Stimulated activated CD4-positive, alpha-beta T cell treated with anti-CD3 and anti-CD28 coated beads, Interleukin-1b, Interleukin-23, amount 100 ng/mL, for 24 hours (primary cell): ENCODE data around the gene SNAPC4.

ENCODE experiments used
- DNase-seq, 4 experiments: peaks; one replicate each; pipeline ENCODE4 v3.0.0-alpha.2; 2020; ENCODE audit warnings: low read depth in 4 of 4, low spot score in 1 of 4

The SNAPC4 gene

GRCh38 chr9:136392538-136393449, 7.2 kb downstream of the SNAPC4 start:
- no peak for DNase-seq

DNA sequence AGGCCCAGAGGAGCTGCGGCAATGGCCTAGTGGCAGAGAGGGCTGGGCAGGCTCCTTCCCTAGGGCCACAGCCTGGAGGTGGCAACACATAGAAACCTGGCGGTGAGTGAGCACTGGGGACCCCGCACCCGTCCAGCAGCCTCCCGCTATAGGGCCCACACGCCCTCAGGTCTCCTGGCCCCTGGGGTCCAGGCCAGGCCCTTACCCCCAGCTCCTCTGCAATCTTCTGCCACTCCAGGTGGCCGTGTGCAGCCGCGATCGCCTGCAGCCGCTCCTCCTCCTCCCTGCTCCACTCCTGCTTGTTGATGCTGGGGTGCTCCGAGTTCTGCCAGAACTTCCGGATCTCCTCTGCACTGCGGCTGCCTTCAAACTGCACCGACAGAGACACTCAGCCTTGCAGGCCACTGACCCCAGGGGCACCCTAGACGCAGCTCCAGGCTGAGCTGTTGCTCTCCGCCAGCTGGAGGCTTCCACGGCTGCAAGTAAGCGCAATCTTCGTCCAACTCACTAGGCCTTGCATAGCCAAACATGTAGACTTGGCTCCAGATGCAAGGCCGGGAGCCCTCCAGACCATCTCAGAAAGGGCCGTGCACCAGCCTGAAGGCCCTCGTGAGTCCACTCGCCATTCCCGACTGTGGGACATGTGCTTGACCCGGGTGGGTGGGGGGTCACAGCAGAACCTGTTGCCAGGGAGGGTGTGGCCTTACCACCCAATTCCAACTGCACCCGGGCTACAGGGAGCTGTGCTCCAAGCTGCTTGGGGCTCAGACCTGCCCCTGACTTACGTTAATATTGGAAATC, 8.0 kb downstream of the SNAPC4 start:
- DNase-seq = no peak

GRCh38 chr9:136389396-136389795, 10.6 kb downstream of the SNAPC4 start:
- DNase-seq = no peak

- DNase-seq = no peak
These were observed 12.8 kb downstream of the SNAPC4 start for GRCh38 chr9:136387217-136387616.

DNA sequence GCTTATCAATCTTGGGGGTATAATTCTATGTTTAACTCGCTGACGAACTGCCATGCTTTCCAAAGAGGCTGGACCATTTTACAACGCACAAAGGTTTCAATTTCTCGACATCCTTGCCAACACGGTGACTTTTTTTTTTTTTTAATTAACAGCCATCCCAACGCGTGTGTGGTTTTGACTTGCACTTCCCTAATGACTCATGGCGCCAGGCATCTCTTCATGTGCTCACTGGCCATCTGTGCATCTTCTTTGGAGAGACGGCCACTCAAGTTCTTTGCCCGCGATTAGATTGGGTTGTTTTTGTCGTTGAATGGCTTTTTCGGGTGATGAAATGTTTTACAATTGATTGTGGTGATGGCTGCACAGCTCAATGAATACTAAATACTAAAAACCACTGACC, 14.0 kb downstream of the SNAPC4 start:
- DNase-seq = no peak

DNA sequence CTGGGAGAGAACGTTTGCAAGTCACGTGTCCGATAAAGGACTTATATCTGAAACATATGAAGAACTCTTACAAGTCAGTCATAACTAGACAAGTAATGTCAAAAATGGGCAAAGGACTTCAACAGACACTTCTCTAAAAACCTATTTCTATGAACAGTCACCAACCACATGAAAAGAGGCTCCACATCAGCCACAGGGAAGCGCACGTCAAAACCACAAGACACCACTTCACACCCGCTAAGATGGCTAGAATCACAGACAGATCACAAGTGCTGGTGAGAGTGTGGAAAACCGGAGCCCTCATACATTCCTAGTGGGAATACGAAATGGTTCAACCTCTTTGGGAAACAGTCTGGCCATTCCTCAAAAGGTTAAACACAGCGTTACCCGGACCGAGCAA, 15.0 kb downstream of the SNAPC4 start:
- DNase-seq = no peak

DNA sequence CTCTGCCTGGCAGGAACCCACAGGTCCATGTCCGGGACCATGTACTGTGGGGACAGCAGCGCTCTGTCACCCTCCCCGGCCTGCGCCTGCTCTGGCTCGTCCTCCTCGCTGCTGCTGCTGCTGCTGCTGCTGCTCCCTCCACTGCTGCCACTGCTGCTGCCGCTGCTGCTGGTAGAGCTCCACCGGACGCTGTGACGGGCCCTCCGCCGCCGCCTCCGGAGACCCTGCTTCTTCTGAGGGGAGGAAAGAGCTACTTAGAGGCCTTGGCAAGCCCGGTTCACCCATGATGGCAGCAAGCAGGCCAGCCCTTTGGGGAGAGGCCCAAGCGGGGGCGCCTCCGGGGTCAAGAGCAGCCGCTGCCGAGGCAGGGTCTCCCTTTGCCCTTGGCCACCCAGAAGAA, 16.5 kb downstream of the SNAPC4 start:
- no peak for DNase-seq

GRCh38 chr9:136381966-136382513, 17.9 kb downstream of the SNAPC4 start:
- no peak for DNase-seq

DNA sequence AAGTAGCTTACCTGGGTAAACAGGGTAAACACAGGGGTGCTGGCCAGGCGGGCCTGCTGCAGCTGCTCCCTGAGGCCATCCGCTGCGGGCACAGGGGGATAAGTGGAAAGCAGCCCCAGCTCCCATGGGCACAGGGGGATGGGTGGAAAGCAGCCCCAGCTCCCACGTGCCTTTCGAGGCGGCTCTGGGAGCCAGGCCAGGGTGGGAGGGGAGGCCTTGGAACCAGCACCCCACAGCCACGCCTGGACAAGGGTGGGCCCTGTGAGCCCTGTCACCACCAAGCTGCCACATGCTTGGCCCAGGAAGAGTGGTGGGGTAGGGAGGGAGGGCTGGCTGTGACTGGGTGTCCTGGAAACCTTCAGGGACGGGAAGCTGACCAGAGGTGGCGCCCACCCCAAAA, 18.7 kb downstream of the SNAPC4 start:
- DNase-seq = no peak

- DNase-seq = no peak
These were observed 19.6 kb downstream of the SNAPC4 start for GRCh38 chr9:136380381-136380780.

DNA sequence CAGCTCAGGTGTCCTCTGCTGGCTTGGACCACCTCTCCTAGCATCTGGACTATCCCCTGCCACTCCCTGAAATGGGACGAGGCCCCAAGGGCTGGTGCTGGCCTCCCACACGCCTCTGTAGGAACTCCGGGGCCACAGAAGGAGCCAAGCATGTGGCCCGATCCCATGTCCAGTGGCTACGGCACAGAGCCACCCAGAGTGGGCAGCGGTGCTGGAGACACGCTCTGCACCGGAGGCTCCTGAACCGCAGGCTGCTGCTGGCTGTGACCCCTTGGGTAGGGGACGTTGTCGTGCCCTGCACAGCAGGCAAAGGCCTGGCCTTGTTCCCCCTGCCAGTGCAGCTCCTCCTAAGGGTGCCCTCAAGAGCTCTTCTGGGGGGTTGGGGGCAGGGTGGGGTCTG, 20.1 kb downstream of the SNAPC4 start:
- no peak for DNase-seq

DNA sequence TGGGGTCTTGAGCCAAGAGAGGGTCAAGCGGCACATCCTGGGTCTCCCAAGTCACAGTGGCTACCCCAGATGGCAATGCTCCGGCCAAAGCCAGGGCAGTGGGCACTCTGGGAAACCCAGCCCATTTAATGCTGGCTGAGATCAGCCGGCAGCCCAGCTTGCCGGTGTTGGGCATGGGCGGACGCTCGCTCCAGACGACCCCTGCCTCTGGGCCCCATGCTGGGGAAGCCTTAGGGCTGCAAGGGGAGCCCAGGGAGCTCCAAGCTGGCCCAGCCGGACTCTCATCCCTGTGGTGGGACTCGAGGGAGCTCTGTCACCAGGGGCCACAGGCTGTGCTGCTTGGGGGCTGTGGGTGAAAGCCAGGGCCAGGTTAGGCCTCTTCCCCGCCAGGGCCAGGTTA, 20.6 kb downstream of the SNAPC4 start:
- no peak for DNase-seq

DNA sequence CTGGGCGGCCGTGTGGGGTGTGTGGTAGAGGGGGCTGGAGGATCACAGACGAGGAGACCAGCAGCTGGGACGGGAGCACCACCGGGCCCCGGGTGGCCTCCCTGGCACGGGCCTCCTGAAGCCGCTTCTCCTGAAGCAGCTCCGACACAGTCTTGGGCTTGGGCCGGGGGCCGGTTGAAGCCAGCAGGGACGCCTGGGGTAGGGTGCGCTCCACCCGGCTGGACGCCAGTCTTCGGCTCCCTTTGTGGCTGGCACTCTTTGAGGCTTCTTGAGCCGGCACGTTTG, 21.0 kb downstream of the SNAPC4 start:
- DNase-seq = no peak

DNA sequence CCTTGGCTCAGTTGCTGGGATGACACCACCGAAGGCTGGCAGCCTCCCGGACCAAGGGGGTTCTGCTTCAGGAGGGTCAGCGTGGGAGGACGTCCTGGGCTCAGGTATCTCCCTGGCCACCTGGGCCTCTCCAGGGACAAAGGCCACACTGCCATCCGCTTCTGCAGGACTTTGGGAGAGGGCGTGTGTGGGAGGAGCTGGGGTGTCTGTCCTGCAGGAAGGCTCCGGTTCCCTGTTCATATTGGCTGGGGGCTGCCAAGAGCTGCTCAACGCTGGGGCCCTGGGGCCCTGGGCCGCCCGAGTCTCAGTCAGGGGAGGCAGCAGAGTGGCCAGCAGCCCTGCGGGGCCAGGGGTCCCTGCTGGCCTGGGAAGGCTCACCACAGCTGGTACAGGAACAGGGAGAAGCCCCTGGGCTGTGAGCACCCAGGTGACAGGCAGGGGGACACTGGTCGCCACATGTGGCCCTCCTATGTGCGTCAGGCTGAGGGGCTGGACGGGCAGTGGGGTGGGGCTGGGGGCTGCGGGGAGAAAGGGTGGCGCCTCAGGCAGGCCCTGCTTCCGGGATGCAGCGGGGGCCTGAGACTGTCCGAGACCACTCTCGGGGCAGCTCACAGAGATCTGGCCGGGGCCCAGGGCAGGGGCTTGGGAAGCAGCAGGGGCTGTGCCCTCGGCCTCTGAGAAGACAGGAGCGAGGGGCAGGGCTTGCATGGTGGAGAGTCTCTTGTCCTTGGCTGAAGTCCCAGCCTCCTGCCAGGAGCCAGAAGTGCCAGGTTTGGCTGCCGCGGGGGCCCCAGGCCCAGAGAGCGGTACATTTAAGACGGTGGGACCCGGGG, 21.6 kb downstream of the SNAPC4 start:
- no peak for DNase-seq

GRCh38 chr9:136377341-136378169, 22.4 kb downstream of the SNAPC4 start:
- DNase-seq = no peak

DNA sequence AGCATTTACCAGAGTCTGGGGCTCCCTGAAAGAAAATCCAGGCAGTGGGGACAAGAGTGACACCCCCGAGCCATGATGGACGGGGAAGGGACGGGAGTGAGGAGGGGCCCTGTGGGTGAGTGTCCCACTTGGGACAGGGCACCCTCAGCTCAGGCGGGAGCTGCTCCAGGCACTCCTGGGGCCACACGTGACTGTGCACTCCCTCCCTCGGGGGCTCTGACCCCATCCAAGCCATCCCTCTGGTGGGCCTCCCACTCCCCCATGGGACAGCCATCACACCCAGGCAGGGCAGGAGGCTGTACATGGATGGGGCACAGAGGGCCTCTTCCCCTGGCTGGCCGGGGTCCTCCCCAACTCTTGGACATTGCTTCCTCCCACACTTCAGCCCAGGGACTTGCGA, 23.5 kb downstream of the SNAPC4 start:
- no peak for DNase-seq

- no peak for DNase-seq
These were observed 24.9 kb downstream of the SNAPC4 start for GRCh38 chr9:136375096-136375495.

GRCh38 chr9:136374183-136374575, 25.8 kb downstream of the SNAPC4 start:
- DNase-seq = no peak

DNA sequence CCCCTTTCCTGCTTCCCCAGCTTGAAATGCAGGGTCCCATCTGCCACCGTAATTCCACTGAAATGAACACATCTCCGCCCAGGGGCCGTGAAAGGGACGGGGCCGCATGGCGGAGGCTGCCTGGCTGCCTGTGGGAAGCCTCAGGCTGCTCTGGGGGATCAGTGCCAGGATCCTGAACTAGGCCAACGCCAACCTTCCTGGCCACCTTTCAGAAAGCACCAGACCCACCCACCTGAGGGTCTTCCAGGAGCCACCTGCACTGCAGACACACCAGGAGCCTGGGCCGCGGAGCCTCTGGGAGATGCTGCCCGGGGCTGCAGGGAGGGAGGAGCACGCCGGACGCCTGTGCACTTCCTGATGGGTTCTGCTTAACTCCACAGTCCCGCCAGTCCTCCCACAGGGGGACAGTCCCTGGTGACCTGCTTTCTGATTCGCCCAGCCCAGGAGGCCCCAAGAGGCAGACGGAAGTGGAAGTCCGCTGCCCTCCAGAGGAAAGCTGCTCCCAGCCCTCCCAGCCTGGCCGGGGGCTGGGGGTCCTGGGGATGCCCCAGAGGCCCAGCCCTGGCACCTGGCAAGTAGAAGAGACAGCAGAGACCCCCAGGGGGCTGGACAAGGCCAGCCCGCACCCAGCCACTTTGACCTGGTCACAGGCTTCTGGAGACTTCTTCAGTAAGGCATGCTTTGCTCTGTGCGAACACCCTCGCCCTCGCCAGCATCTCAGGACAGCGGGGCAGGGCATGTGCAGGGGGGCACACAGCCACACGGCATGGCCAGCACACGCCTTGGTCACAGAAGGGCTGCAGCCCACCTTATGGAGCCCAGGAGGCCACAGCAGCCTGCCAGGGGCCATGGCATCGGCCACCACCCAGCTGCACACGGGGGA, 26.4 kb downstream of the SNAPC4 start, which contains the start of gene CARD9:
Gene CARD9 (minus strand): TSS at position 370 of the 883 bp plus-strand sequence. CDS start 1,591 bp downstream, outside the sequence.
- DNase-seq = no peak
